ENCODE data around the gene TCP11X1. TPM values are rescaled to one million over a fixed set of nuclear protein-coding genes. Genes with fewer than 3 reads are reported as not detected.
"Not testable (repeated sequence)": the region's sequence is repeated elsewhere in the genome, so short reads cannot be mapped to it uniquely, and the experiment has no call there.

The TCP11X1 gene
- total RNA-seq, 1 experiment from 2014 or later, result not detected

DNA sequence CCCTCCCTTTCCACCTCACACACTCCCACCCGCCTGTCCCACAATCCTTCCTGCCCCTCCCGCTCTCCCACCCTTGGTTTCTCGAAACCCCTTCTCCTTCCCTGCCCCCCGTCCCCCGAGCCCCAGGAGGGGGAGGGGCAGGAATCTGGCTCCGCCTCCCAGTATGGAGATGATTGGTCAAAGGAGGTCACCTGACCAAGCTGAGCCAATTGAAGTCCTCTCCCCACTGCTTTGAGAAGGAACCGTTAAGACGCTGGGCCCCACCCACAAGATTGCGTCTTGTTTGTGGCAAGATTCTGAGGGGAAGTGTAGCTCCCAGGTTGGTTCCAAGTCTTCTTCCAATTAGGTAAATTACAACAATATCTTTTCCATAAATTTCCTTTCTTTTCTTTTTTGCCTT, 31.8 kb downstream of the TCP11X1 start, which contains the start of gene NXF2:
Gene NXF2 (plus strand): TSS at position 275 of the 400 bp plus-strand sequence. CDS start 59,912 bp downstream, outside the sequence.
- H3K4me2 ChIP-seq (ENCODE audit: low read length); H3F3A ChIP-seq (ENCODE audit: low read length, unreplicated experiment); H3K9ac ChIP-seq (ENCODE audit: low read length); DNase-seq; CTCF ChIA-PET; H4K20me1 ChIP-seq (ENCODE audit: low read length); H3K9me3 ChIP-seq (ENCODE audit: low read length); H3K9me2 ChIP-seq (replicated peaks; ENCODE audit: low read length); H3K27me3 ChIP-seq (ENCODE audit: low read length); ATAC-seq; H3K4me1 ChIP-seq (ENCODE audit: insufficient read depth, low read length); intact Hi-C loops (cut with micrococcal nuclease); POLR2A ChIA-PET (ENCODE audit: unreplicated experiment); BruUV-seq (replicated peaks); H3K36me3 ChIP-seq (ENCODE audit: low read depth, low read length); H3K79me2 ChIP-seq (ENCODE audit: low read length); H3K27ac ChIP-seq (ENCODE audit: low read length); H2AFZ ChIP-seq (ENCODE audit: low read length); H3K4me3 ChIP-seq (ENCODE audit: low read length): not testable (repeated sequence)

- H3K4me2 ChIP-seq (ENCODE audit: low read length); H3K9me3 ChIP-seq (ENCODE audit: low read length); H3F3A ChIP-seq (ENCODE audit: low read length, unreplicated experiment); H3K79me2 ChIP-seq (ENCODE audit: low read length); ATAC-seq; CTCF ChIA-PET; H3K9ac ChIP-seq (ENCODE audit: low read length); H3K9me2 ChIP-seq (replicated peaks; ENCODE audit: low read length); H3K4me1 ChIP-seq (ENCODE audit: insufficient read depth, low read length); H4K20me1 ChIP-seq (ENCODE audit: low read length); BruUV-seq (replicated peaks); POLR2A ChIA-PET (ENCODE audit: unreplicated experiment); H3K27me3 ChIP-seq (ENCODE audit: low read length); H2AFZ ChIP-seq (ENCODE audit: low read length); intact Hi-C loops (cut with micrococcal nuclease); H3K36me3 ChIP-seq (ENCODE audit: low read depth, low read length); H3K4me3 ChIP-seq (ENCODE audit: low read length); H3K27ac ChIP-seq (ENCODE audit: low read length); DNase-seq: not testable (repeated sequence)
Measured at GRCh38 chrX:102272231-102272630, 57.1 kb downstream of the TCP11X1 start.

Other genes starting within 250 kb of the TCP11X1 start
- not detected in 2 replicates for gene TCEAL2, start 89.6 kb upstream of the TCP11X1 start, total RNA-seq (2014; rRNA removed)
- not detected in 2 replicates for gene TCEAL6, start 72.8 kb upstream of the TCP11X1 start, total RNA-seq (2014; rRNA removed)
- gene BEX5, start 59.3 kb upstream of the TCP11X1 start, total RNA-seq (2014; rRNA removed), result 0.18 TPM in 1 of 2 replicates, not detected in the other
- not detected in 2 replicates for gene NXF2, start 31.9 kb downstream of the TCP11X1 start, total RNA-seq (2014; rRNA removed)
- not detected in 2 replicates for gene NXF2B, start 224.7 kb downstream of the TCP11X1 start, total RNA-seq (2014; rRNA removed)